NB4 (cell line): Measurements from ENCODE around the gene PPP1R16B.

ENCODE experiments used
- DNase-seq: peaks from one replicate; pipeline ENCODE4 v3.0.0; 2010; ENCODE audit warnings: low read depth
- H3K4me3 ChIP-seq: one replicate; pipeline ENCODE4 v1.5.1; 2011; ENCODE audit warnings: mild to moderate bottlenecking, low read depth, low read length, moderate library complexity
- MYC ChIP-seq: IDR thresholded peaks from 2 replicates; pipeline ENCODE4 v1.6.1; 2011; ENCODE audit warnings: low read depth, low read length
- POLR2A ChIP-seq: IDR thresholded peaks from 2 replicates; pipeline ENCODE4 v1.6.1; 2011; ENCODE audit warnings: mild to moderate bottlenecking; ENCODE audit not compliant: insufficient read length; ENCODE audit errors: extremely low read depth
- TF ChIP-seq, protein P1 (sequence below): IDR thresholded peaks from one replicate; pipeline ENCODE4 v1.5.1; 2012; ENCODE audit warnings: low read depth, low read length
- TF ChIP-seq, protein P2 (sequence below): IDR thresholded peaks from 2 replicates; pipeline ENCODE4 v1.6.1; 2011; ENCODE audit warnings: low read depth, low read length

PPP1R16B gene

DNA sequence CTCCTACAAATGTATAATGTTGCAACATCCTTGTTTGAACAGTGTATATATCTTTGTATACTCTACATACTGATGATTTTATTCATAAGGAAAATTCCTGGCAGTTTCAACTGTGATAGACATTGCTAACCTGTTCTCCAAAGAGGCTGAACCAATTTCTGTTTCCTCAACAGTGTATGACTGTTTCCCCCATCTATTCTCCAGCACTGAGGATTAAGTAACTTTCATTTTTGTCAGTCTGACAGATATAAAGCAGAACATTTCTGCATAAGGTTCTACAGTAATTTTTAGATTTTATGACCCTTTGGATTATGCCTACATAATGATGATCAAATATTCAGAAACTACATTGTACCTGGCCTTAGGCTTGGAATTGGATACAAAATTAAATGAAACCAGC lies 9.9 kb downstream of the PPP1R16B start:
- DNase-seq: no peak

DNA sequence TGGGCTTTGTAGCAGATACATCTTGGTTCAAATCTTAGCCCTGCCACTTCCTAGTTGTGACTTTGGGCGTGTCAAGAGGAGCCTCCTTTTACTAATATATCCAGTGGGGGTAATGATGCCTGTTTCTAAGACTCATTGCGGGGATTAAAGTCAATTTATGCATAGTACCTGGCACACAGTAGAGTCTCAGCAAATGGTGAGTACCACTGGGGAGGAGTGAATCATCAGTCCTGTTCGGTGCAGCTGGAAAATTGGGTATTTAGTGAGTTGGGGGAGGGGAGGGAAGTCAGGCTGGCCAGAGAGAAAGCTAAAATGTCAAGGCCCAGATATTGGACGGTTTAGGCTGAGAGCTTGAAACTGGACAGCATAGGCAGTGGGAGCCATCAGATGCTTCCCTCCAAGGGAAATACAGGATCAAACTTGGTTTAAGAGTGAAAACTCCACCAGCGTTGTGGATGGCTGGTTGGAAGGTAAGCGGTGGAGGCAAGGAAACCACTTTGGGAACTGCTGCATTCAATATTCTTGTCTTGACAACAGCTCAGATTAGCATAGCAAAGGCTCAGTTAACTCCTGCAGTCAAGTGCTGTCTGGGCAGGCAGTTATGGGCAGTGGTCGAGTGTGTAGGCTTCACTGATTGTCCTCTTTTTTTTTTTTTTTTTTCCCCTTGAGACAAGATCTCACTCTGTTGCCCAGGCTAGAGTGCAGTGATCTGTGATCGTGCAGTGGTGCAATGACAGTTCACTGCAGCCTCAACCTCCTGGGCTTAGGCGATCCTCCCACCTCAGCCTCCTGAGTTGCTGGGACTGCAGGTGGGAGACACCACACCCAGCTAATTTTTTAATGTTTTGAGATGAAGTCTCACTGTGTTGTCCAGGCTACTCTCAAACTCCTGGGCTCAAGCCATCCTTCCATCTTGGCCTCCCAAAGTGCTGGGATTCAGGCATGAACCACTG lies 12.9 kb downstream of the PPP1R16B start:
- DNase-seq: no peak
- no peak overlapping the region for H3K4me3 ChIP-seq
- no peak for TF ChIP-seq MYC
- TF ChIP-seq, protein P1, sequence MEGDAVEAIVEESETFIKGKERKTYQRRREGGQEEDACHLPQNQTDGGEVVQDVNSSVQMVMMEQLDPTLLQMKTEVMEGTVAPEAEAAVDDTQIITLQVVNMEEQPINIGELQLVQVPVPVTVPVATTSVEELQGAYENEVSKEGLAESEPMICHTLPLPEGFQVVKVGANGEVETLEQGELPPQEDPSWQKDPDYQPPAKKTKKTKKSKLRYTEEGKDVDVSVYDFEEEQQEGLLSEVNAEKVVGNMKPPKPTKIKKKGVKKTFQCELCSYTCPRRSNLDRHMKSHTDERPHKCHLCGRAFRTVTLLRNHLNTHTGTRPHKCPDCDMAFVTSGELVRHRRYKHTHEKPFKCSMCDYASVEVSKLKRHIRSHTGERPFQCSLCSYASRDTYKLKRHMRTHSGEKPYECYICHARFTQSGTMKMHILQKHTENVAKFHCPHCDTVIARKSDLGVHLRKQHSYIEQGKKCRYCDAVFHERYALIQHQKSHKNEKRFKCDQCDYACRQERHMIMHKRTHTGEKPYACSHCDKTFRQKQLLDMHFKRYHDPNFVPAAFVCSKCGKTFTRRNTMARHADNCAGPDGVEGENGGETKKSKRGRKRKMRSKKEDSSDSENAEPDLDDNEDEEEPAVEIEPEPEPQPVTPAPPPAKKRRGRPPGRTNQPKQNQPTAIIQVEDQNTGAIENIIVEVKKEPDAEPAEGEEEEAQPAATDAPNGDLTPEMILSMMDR: no peak
- TF ChIP-seq, protein P2, sequence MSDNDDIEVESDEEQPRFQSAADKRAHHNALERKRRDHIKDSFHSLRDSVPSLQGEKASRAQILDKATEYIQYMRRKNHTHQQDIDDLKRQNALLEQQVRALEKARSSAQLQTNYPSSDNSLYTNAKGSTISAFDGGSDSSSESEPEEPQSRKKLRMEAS: no peak
- TF ChIP-seq POLR2A: no peak

More for the DNA sequence above, 9.9 kb downstream of the PPP1R16B start:
- H3K4me3 ChIP-seq: no peak overlapping the region
- TF ChIP-seq, protein P1: no peak
- TF ChIP-seq, protein P2: no peak
- TF ChIP-seq MYC: no peak
- TF ChIP-seq POLR2A: no peak

DNA sequence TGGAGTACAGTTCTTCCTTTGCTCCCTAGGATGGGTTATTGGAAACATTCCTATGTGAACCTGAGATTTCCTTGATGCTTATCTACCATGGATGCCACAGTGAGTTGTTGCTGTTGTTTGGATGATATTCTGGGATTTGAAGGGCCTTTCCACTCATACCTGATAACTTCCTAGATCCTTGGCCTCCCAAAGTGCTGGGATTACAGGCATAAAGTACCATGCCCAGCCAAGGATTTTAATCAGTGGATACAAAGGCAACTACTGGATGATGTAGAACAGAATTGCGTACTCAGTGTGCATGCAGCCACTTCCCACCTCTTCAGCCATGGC lies 20.0 kb downstream of the PPP1R16B start:
- TF ChIP-seq MYC: no peak
- no peak overlapping the region for H3K4me3 ChIP-seq
- DNase-seq: no peak

DNA sequence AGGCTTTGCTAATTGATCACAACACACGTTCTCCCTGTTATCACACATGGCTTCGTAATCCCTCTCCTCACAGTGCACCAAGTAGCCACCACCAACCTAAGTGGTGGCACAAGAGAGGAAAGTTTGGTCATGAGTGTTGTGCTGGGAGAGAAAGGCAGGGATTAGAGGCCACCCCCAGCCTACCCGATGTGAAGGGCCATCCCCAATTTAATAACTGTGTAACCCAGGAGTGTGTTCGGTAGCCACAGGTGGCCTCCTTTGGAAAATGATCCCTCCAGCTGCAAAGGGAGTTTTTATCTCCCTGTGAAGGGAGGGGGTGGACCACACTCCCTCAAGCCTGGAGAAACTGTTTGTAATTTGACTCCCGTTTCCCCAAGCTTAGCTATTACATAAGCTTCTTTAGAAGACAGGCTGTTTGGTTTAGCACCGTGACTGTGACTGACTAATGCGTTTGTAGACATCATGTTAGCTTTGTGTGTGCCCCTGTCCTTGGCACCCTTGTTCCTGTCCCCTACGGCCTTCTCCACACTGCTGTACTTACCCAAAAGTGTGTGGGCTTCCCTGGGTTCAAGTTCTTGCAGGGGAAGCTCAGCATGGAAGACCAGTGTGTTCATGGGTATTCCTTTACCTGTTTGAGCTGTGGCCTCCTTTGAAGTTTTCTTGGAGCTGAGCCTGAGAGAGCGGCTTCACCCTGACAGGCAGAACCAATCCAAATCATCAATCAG lies 20.6 kb downstream of the PPP1R16B start:
- H3K4me3 ChIP-seq: no peak overlapping the region
- peak; percentile 43 for DNase-seq
- TF ChIP-seq POLR2A: no peak
- TF ChIP-seq, protein P2: peak; percentile 57; the same call in 1 of the 2 replicates
- TF ChIP-seq, protein P1: no peak
- TF ChIP-seq MYC: peak; percentile 82

DNA sequence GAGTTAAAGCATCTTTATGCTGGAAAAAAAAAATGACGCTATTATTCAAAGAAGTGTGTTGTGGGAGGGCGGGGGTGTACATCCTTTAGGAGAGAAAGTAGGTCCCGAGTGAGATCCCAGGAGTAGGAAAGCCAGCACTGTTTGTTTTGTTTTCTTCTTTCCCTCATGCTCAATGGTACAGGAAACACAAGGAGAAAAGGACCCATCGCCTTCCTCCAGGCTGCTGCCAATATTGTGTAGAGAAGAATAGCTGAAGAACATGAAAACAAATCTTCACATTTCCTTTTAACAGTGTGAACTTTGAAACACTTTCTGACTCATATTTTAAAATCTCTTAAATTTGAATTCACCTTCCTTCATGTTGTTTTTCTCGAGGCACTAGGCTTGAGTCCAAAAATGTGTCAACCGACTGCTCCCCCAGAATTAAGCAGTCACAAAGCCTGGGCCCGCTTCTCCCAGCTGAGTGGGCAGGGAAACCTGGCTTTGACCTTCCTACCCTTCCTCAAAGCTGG lies 22.3 kb downstream of the PPP1R16B start:
- DNase-seq: no peak
- no peak overlapping the region for H3K4me3 ChIP-seq
- TF ChIP-seq, protein P2: no peak
- TF ChIP-seq MYC (no peak), POLR2A (no peak)
- TF ChIP-seq, protein P1: no peak
